IMR-90 (cell line): ENCODE measurements around the gene TNNI3K. TPM values are rescaled to one million over a fixed set of nuclear protein-coding genes. Genes with fewer than 3 reads are reported as not detected.

Experiments
- ATAC-seq: fragments of 200-7000 bp; cut with Tn5 transposase; 2 replicates; pipeline ENCODE4 v1.9.1; 2020; ENCODE audit warnings: low read depth, mild to moderate bottlenecking, moderate library complexity
- BruUV-seq: library from RNA; stranded (reverse); fragments of 400-500 nt; replicated peaks from 2 replicates; lab custom pipeline; 2021; lab: Mats Ljungman, UMichigan
- CTCF ChIA-PET: fragments of 300-600 bp; formaldehyde crosslinking; extraction: SDS; loops from one replicate; lab custom pipeline; 2021; ENCODE audit warnings: antibody characterized with exemption; lab: Yijun Ruan, JAX
- POLR2A ChIA-PET: fragments of 300-600 bp; sonication (Branson Sonifier 250); formaldehyde crosslinking; loops from one replicate; lab custom pipeline; 2022; ENCODE audit warnings: antibody characterized with exemption; ENCODE audit not compliant: unreplicated experiment; lab: Charles Lee
- DNase-seq: peaks from one replicate; pipeline ENCODE4 v3.0.0; 2013
- H2AFZ ChIP-seq: replicated peaks from 2 replicates; pipeline ENCODE3; 2013; ENCODE audit warnings: low read length, mild to moderate bottlenecking; ENCODE audit not compliant: poor library complexity
- H2AK5ac ChIP-seq: 2 replicates; pipeline ENCODE4 v1.6.1; 2013; ENCODE audit warnings: low read depth, low read length, inconsistent platforms
- H2AK9ac ChIP-seq: replicated peaks from 2 replicates; pipeline ENCODE3; 2013; ENCODE audit warnings: mild to moderate bottlenecking, low read depth, low read length, moderate library complexity; ENCODE audit not compliant: poor library complexity
- H2BK120ac ChIP-seq: 2 replicates; pipeline ENCODE4 v1.6.1; 2013; ENCODE audit warnings: low read depth, low read length, inconsistent platforms
- H2BK15ac ChIP-seq: 3 replicates; pipeline ENCODE4 v1.6.1; 2013; ENCODE audit warnings: low read depth, low read length, inconsistent platforms
- H2BK20ac ChIP-seq: 2 replicates; pipeline ENCODE4 v1.6.1; 2013; ENCODE audit warnings: low read depth, mild to moderate bottlenecking, inconsistent platforms, low read length, moderate library complexity
- H2BK5ac ChIP-seq: 2 replicates; pipeline ENCODE4 v1.6.1; 2013; ENCODE audit warnings: mild to moderate bottlenecking, low read depth, low read length, inconsistent platforms; ENCODE audit not compliant: poor library complexity, severe bottlenecking
- H3K14ac ChIP-seq: replicated peaks from 2 replicates; pipeline ENCODE4 v1.6.1; 2013; ENCODE audit warnings: low read depth, low read length, inconsistent platforms
- H3K18ac ChIP-seq: 2 replicates; pipeline ENCODE4 v1.6.1; 2013; ENCODE audit warnings: low read depth, low read length, control low read depth
- H3K23ac ChIP-seq: 2 replicates; pipeline ENCODE4 v1.6.1; 2013; ENCODE audit warnings: low read depth, low read length, inconsistent platforms
- H3K27ac ChIP-seq: 2 replicates; pipeline ENCODE4 v1.5.1; 2013; ENCODE audit warnings: mild to moderate bottlenecking, control low read depth, low read length; ENCODE audit not compliant: insufficient read depth
- H3K27me3 ChIP-seq: 2 replicates; pipeline ENCODE4 v1.6.1; 2013; ENCODE audit warnings: low read length; ENCODE audit not compliant: control insufficient read depth, insufficient read depth
- H3K36me3 ChIP-seq: 2 replicates; pipeline ENCODE4 v1.6.1; 2013; ENCODE audit warnings: low read length, mixed read lengths; ENCODE audit not compliant: control insufficient read depth, insufficient read depth
- H3K4ac ChIP-seq: 2 replicates; pipeline ENCODE4 v1.6.1; 2013; ENCODE audit warnings: low read depth, low read length, inconsistent platforms
- H3K4me1 ChIP-seq: 2 replicates; pipeline ENCODE4 v1.6.1; 2013; ENCODE audit warnings: low read length, mixed read lengths; ENCODE audit not compliant: control insufficient read depth, insufficient read depth
- H3K4me2 ChIP-seq: 2 replicates; pipeline ENCODE4 v1.6.1; 2013; ENCODE audit warnings: low read depth, mild to moderate bottlenecking, control low read depth, low read length, moderate library complexity
- H3K4me3 ChIP-seq: 2 replicates; pipeline ENCODE4 v1.5.1; 2013; ENCODE audit warnings: low read depth, mild to moderate bottlenecking, control low read depth, low read length, moderate library complexity; ENCODE audit not compliant: insufficient read depth
- H3K56ac ChIP-seq: 2 replicates; pipeline ENCODE4 v1.6.1; 2013; ENCODE audit warnings: low read length, inconsistent platforms; ENCODE audit not compliant: insufficient read depth; ENCODE audit errors: extremely low read depth
- H3K79me1 ChIP-seq, 2 experiments: 2 replicates each; pipeline ENCODE4 v1.6.1; 2013; ENCODE audit warnings: low read length in 2 of 2, inconsistent platforms in 1 of 2, low read depth in 1 of 2
- H3K9ac ChIP-seq: 2 replicates; pipeline ENCODE4 v1.6.1; 2013; ENCODE audit warnings: low read depth, low read length, control low read depth
- H3K9me1 ChIP-seq: 2 replicates; pipeline ENCODE4 v1.6.1; 2013; ENCODE audit warnings: low read length, inconsistent platforms; ENCODE audit not compliant: insufficient read depth
- H3K9me3 ChIP-seq: 2 replicates; pipeline ENCODE4 v1.6.1; 2013; ENCODE audit warnings: low read length; ENCODE audit not compliant: control insufficient read depth, insufficient read depth
- H4K20me1 ChIP-seq: 2 replicates; pipeline ENCODE4 v1.6.1; 2013; ENCODE audit warnings: low read length, inconsistent platforms; ENCODE audit not compliant: insufficient read depth
- H4K5ac ChIP-seq: 2 replicates; pipeline ENCODE4 v1.6.1; 2013; ENCODE audit warnings: mild to moderate bottlenecking, low read depth, low read length, control low read depth
- H4K8ac ChIP-seq, 2 experiments: 2 replicates each; pipeline ENCODE4 v1.6.1; 2013; ENCODE audit warnings: low read depth in 2 of 2, low read length in 2 of 2, control low read depth in 1 of 2, inconsistent platforms in 1 of 2
- H4K91ac ChIP-seq: 2 replicates; pipeline ENCODE4 v1.6.1; 2013; ENCODE audit warnings: low read depth, low read length, inconsistent platforms; ENCODE audit not compliant: insufficient read depth
- BHLHE40 ChIP-seq: fragments of 150-350 bp; IDR thresholded peaks from 2 replicates; pipeline ENCODE4 v1.6.1; 2016; ENCODE audit warnings: mild to moderate bottlenecking, low read depth, low read length
- CEBPB ChIP-seq: IDR thresholded peaks from 2 replicates; pipeline ENCODE4 v1.6.1; 2012; ENCODE audit warnings: low read depth, low read length, improper control_type of control experiment
- CHD1 ChIP-seq: IDR thresholded peaks from 2 replicates; pipeline ENCODE4 v1.6.1; 2012; ENCODE audit warnings: low read depth, low read length, improper control_type of control experiment
- ELK1 ChIP-seq: fragments of 150-350 bp; IDR thresholded peaks from 2 replicates; pipeline ENCODE4 v1.6.1; 2016; ENCODE audit warnings: low read depth, mild to moderate bottlenecking, low read length, moderate library complexity, borderline replicate concordance
- FOS ChIP-seq: fragments of 150-350 bp; IDR thresholded peaks from 2 replicates; pipeline ENCODE4 v1.6.1; 2016; ENCODE audit warnings: low read depth, low read length
- MAFK ChIP-seq: IDR thresholded peaks from 2 replicates; pipeline ENCODE4 v1.6.1; 2012; ENCODE audit warnings: low read depth, low read length, improper control_type of control experiment
- MAZ ChIP-seq: IDR thresholded peaks from 2 replicates; pipeline ENCODE4 v1.6.1; 2012; ENCODE audit warnings: low read depth, mild to moderate bottlenecking, low read length, improper control_type of control experiment, moderate library complexity, borderline replicate concordance
- MXI1 ChIP-seq: IDR thresholded peaks from 2 replicates; pipeline ENCODE4 v1.6.1; 2012; ENCODE audit warnings: low read depth, mild to moderate bottlenecking, low read length, moderate library complexity, borderline replicate concordance
- NFE2L2 ChIP-seq: fragments of 150-350 bp; IDR thresholded peaks from 2 replicates; pipeline ENCODE4 v1.6.1; 2016; ENCODE audit warnings: low read depth, mild to moderate bottlenecking, low read length
- POLR2A ChIP-seq: IDR thresholded peaks from 2 replicates; pipeline ENCODE4 v1.6.1; 2012; ENCODE audit warnings: mild to moderate bottlenecking, low read depth, low read length
- RAD21 ChIP-seq: IDR thresholded peaks from 2 replicates; pipeline ENCODE4 v1.6.1; 2012; ENCODE audit warnings: low read length, improper control_type of control experiment
- RCOR1 ChIP-seq: IDR thresholded peaks from 2 replicates; pipeline ENCODE4 v1.6.1; 2012; ENCODE audit warnings: mild to moderate bottlenecking, low read length, improper control_type of control experiment; ENCODE audit not compliant: insufficient replicate concordance
- RFX5 ChIP-seq: IDR thresholded peaks from 2 replicates; pipeline ENCODE4 v1.8.0; 2012; ENCODE audit warnings: low read depth, mild to moderate bottlenecking, low read length, moderate library complexity
- SMC3 ChIP-seq: fragments of 150-350 bp; IDR thresholded peaks from 2 replicates; pipeline ENCODE4 v1.6.1; 2016; ENCODE audit warnings: low read depth, mild to moderate bottlenecking, antibody characterized with exemption, low read length, moderate library complexity
- USF2 ChIP-seq: fragments of 150-350 bp; IDR thresholded peaks from 2 replicates; pipeline ENCODE4 v1.6.1; 2017; ENCODE audit warnings: mild to moderate bottlenecking, antibody characterized with exemption, low read length, low read depth
- WGBS, 2 experiments: methylation state at CpG; one replicate each; pipeline versions ENCODE4 v1.1.5 to v1.1.7; 2013; ENCODE audit warnings: missing lambda C conversion rate in 2 of 2; ENCODE audit not compliant: insufficient read length in 1 of 2; ENCODE audit errors: extremely low coverage in 2 of 2; 5-methylcytosine and 5-hydroxymethylcytosine counted together
- dilution Hi-C: fragments of 300-500 bp; cut with HindIII; formaldehyde crosslinking; loops from one replicate; pipeline ENCODE4 v1.14.3; 2018; ENCODE audit warnings: low sequenced_read_pairs; ENCODE audit not compliant: unreplicated experiment
- in situ Hi-C: fragments of 300-500 bp; cut with MboI; formaldehyde crosslinking; loops from 3 replicates; pipeline ENCODE4 v1.14.3; 2019; ENCODE audit warnings: low sequenced_read_pairs, inconsistent platforms, mixed read lengths
- intact Hi-C: fragments of 100-400 bp; cut with micrococcal nuclease; formaldehyde crosslinking; loops from 2 replicates; pipeline ENCODE4 v1.10.0; 2022
- polyA plus RNA-seq, 3 experiments: library from polyadenylated mRNA; depleted of rRNA; stranded (reverse); fragments of >200 nt; gene quantifications; 2 replicates each; pipeline ENCODE4 v1.2.3, GENCODE V29; 2012; ENCODE audit warnings: low replicate concordance in 1 of 3
- total RNA-seq: library from RNA; depleted of rRNA; stranded (reverse); fragments of >200 nt; gene quantifications from 2 replicates; pipeline ENCODE4 v1.2.3, GENCODE V29; 2012

The TNNI3K gene
- total and polyA plus RNA-seq, 2 of the 4 experiments (the other 2 are of a cell fraction) = 0.90 to 1.3 TPM

GRCh38 chr1:74323937-74324473 is 88.8 kb downstream of the TNNI3K start:
- DNase-seq (no peak), ATAC-seq (no peak)
- no peaks in the 10 kb centered on the region for H4K20me1 ChIP-seq
- no TSS peak for BruUV-seq
- no peak overlapping the region for H3K56ac ChIP-seq
- no peak overlapping the region for H2AK5ac ChIP-seq
- H2BK120ac ChIP-seq = no peak overlapping the region
- H4K5ac ChIP-seq = no peak overlapping the region
- no peak overlapping the region for H3K9ac ChIP-seq
- in situ Hi-C loops (no loop called here), intact Hi-C loops (no loop called here), dilution Hi-C loops (no loop called here)
- no peaks in the 10 kb centered on the region for H3K36me3 ChIP-seq
- no peak overlapping the region for H2AK9ac ChIP-seq
- H2BK5ac ChIP-seq = no peak overlapping the region
- H3K18ac ChIP-seq = no peak overlapping the region
- no peaks in the 10 kb centered on the region for H3K9me1 ChIP-seq
- POLR2A ChIA-PET = no interaction called here
- no peak overlapping the region for H3K4ac ChIP-seq
- no peak overlapping the region for H4K8ac ChIP-seq
- no peak overlapping the region for H2BK20ac ChIP-seq
- H3K9me3 ChIP-seq = no peaks in the 10 kb centered on the region
- H3K27ac ChIP-seq = no peak overlapping the region
- WGBS, 2 experiments = no CpG with 5 or more reads among the region's 1 CpG
- CTCF ChIA-PET = no interaction called here
- no peak overlapping the region for H4K91ac ChIP-seq
- no peak overlapping the region for H2BK15ac ChIP-seq
- H3K14ac ChIP-seq = no peak overlapping the region
- H2AFZ ChIP-seq = no peak overlapping the region
- H3K4me2 ChIP-seq = no peak overlapping the region
- H3K4me3 ChIP-seq = no peak overlapping the region
- no peaks in the 10 kb centered on the region for H3K27me3 ChIP-seq
- no peak overlapping the region for H3K23ac ChIP-seq
- H3K4me1 ChIP-seq = no peaks in the 10 kb centered on the region
- H3K79me1 ChIP-seq = no peaks in the 10 kb centered on the region
- TF ChIP-seq CHD1 = no peak
- no peak for TF ChIP-seq RCOR1
- no peak for TF ChIP-seq MAZ
- TF ChIP-seq BHLHE40 = no peak
- TF ChIP-seq CEBPB = no peak
- TF ChIP-seq ELK1 = no peak
- TF ChIP-seq MXI1 = no peak
- TF ChIP-seq RAD21 = no peak
- no peak for TF ChIP-seq SMC3
- no peak for TF ChIP-seq POLR2A
- TF ChIP-seq USF2 = no peak
- no peak for TF ChIP-seq RFX5
- no peak for TF ChIP-seq FOS
- no peak for TF ChIP-seq NFE2L2
- no peak for TF ChIP-seq MAFK
